Stimulated activated naive B cell treated with anti-CD40 and anti-IgM and Interleukin-4, amounts not matched to agents 10 μg/mL and 1 μg/mL and 100 μg/mL, for 72 hours (primary cell): ENCODE data around the gene ELP4.
A peak's percentile ranks its signal among the peaks of the same experiment; 100 is the strongest.

ENCODE experiments used
- ATAC-seq, 2 donors: fragments of 150-1000 bp; cut with Tn5 transposase; replicated peaks; 2 replicates each; pipeline ENCODE4 v1.10.0; 2021; ENCODE audit warnings: moderate library complexity in 1 of 2
- DNase-seq: peaks from one replicate; pipeline ENCODE4 v3.0.0; 2021
- H3K27ac Mint-ChIP-seq: one replicate; pipeline ENCODE4 v1.8.0; 2022; ENCODE audit warnings: mild to moderate bottlenecking, mixed read lengths
- H3K27me3 Mint-ChIP-seq, 2 donors: one replicate each; pipeline ENCODE4 v1.8.0; 2022; ENCODE audit warnings: mixed read lengths in 2 of 2
- H3K36me3 Mint-ChIP-seq, 2 donors: one replicate each; pipeline ENCODE4 v1.8.0; 2022; ENCODE audit warnings: mixed read lengths in 2 of 2, mild to moderate bottlenecking in 1 of 2
- H3K4me1 Mint-ChIP-seq, 2 donors: one replicate each; pipeline ENCODE4 v1.8.0; 2022; ENCODE audit warnings: mixed read lengths in 2 of 2, mild to moderate bottlenecking in 1 of 2
- H3K4me3 Mint-ChIP-seq, 2 donors: one replicate each; pipeline ENCODE4 v1.8.0; 2022; ENCODE audit warnings: mild to moderate bottlenecking in 2 of 2, mixed read lengths in 2 of 2, moderate library complexity in 1 of 2
- H3K9me3 Mint-ChIP-seq, 2 donors: one replicate each; pipeline ENCODE4 v1.8.0; 2022; ENCODE audit warnings: mixed read lengths in 2 of 2, mild to moderate bottlenecking in 1 of 2

The ELP4 gene

GRCh38 chr11:31809857-31810778 is 300.6 kb downstream of the ELP4 start:
- no peak for DNase-seq
- peaks cover 30 to 62% of the 10 kb centered on the region in 2 donors for H3K4me1 Mint-ChIP-seq
- H3K9me3 Mint-ChIP-seq = peaks cover 0 to 12% of the 10 kb centered on the region in 2 donors
- ATAC-seq = no peak
- peak overlapping the region; percentile 78 to 80 for H3K4me3 Mint-ChIP-seq
- H3K27ac Mint-ChIP-seq = peak overlapping the region; percentile 70
- peaks cover 8 to 11% of the 10 kb centered on the region in 2 donors for H3K36me3 Mint-ChIP-seq
- peaks cover 73 to 85% of the 10 kb centered on the region in 2 donors for H3K27me3 Mint-ChIP-seq

GRCh38 chr11:31810779-31811647 is 301.4 kb downstream of the ELP4 start, which contains the start of gene PAX6:
Gene PAX6 (minus strand): TSS chr11:31811322. CDS start chr11:31806411, 4,911 bp downstream.
- DNase-seq = peak; percentile 53
- H3K36me3 Mint-ChIP-seq = peaks cover 8 to 11% of the 10 kb centered on the region in 2 donors
- peaks cover 75 to 85% of the 10 kb centered on the region in 2 donors for H3K27me3 Mint-ChIP-seq
- ATAC-seq = peak; percentile 76 to 79
- peak within 1 kb of the TSS; percentile 70 for H3K27ac Mint-ChIP-seq
- peak within 1 kb of the TSS; percentile 78 to 80 for H3K4me3 Mint-ChIP-seq
- H3K9me3 Mint-ChIP-seq = peaks cover 0 to 12% of the 10 kb centered on the region in 2 donors
- peaks cover 32 to 71% of the 10 kb centered on the region in 2 donors for H3K4me1 Mint-ChIP-seq

- Mint-ChIP-seq H3K4me3 (peak overlapping the region; percentile 77 to 79), H3K4me1 (peaks cover 39 to 83% of the 10 kb centered on the region in 2 donors), H3K27me3 (peaks cover 70 to 82% of the 10 kb centered on the region in 2 donors), H3K27ac (peak overlapping the region; percentile 84), H3K9me3 (peaks cover 0 to 5% of the 10 kb centered on the region in 2 donors), H3K36me3 (peaks cover 9 to 11% of the 10 kb centered on the region in 2 donors)
- ATAC-seq (no peak), DNase-seq (no peak)
Measured at GRCh38 chr11:31812383-31813381, 303.1 kb downstream of the ELP4 start.

GRCh38 chr11:31813391-31814175 is 304.0 kb downstream of the ELP4 start:
- Mint-ChIP-seq H3K27ac (peak overlapping the region; percentile 37), H3K36me3 (peaks cover 9 to 12% of the 10 kb centered on the region in 2 donors), H3K9me3 (peaks cover 0 to 4% of the 10 kb centered on the region in 2 donors), H3K4me1 (peaks cover 40 to 87% of the 10 kb centered on the region in 2 donors), H3K4me3 (peak overlapping the region; percentile 56 to 79), H3K27me3 (peaks cover 67 to 75% of the 10 kb centered on the region in 2 donors)
- ATAC-seq = no peak
- no peak for DNase-seq

- Mint-ChIP-seq H3K27me3 (peaks cover 65 to 75% of the 10 kb centered on the region in 2 donors), H3K4me3 (peak overlapping the region; percentile 32 to 51), H3K9me3 (peaks cover 0 to 7% of the 10 kb centered on the region in 2 donors), H3K4me1 (peaks cover 40 to 84% of the 10 kb centered on the region in 2 donors), H3K36me3 (peaks cover 9 to 15% of the 10 kb centered on the region in 2 donors), H3K27ac (peak overlapping the region; percentile 60)
- no peak for DNase-seq
- ATAC-seq = no peak
Measured at GRCh38 chr11:31814176-31814868, 304.8 kb downstream of the ELP4 start.

GRCh38 chr11:31815711-31816467 is 306.3 kb downstream of the ELP4 start:
- H3K4me3 Mint-ChIP-seq = peak overlapping the region; percentile 74 to 77
- H3K9me3 Mint-ChIP-seq = peaks cover 0 to 6% of the 10 kb centered on the region in 2 donors
- peaks cover 33 to 71% of the 10 kb centered on the region in 2 donors for H3K4me1 Mint-ChIP-seq
- peaks cover 7 to 10% of the 10 kb centered on the region in 2 donors for H3K36me3 Mint-ChIP-seq
- DNase-seq = no peak
- ATAC-seq = no peak
- peak overlapping the region; percentile 62 for H3K27ac Mint-ChIP-seq
- H3K27me3 Mint-ChIP-seq = peaks cover 64 to 78% of the 10 kb centered on the region in 2 donors

- H3K27me3 Mint-ChIP-seq = peaks cover 64 to 77% of the 10 kb centered on the region in 2 donors
- peak overlapping the region; percentile 62 for H3K27ac Mint-ChIP-seq
- peaks cover 29 to 71% of the 10 kb centered on the region in 2 donors for H3K4me1 Mint-ChIP-seq
- peaks cover 0 to 9% of the 10 kb centered on the region in 2 donors for H3K9me3 Mint-ChIP-seq
- H3K4me3 Mint-ChIP-seq = peak overlapping the region; percentile 74 to 77
- peaks cover 8 to 9% of the 10 kb centered on the region in 2 donors for H3K36me3 Mint-ChIP-seq
- ATAC-seq (no peak), DNase-seq (no peak)
Measured at GRCh38 chr11:31816468-31817053, 307.0 kb downstream of the ELP4 start.

- H3K9me3 Mint-ChIP-seq = peaks cover 0 to 11% of the 10 kb centered on the region in 2 donors
- peaks cover 63 to 77% of the 10 kb centered on the region in 2 donors for H3K27me3 Mint-ChIP-seq
- peak overlapping the region; percentile 73 for H3K27ac Mint-ChIP-seq
- H3K36me3 Mint-ChIP-seq = peaks cover 5 to 6% of the 10 kb centered on the region in 2 donors
- H3K4me3 Mint-ChIP-seq = peak overlapping the region; percentile 60 to 65
- H3K4me1 Mint-ChIP-seq = peaks cover 25 to 66% of the 10 kb centered on the region in 2 donors
- ATAC-seq = no peak
- no peak for DNase-seq
Measured at GRCh38 chr11:31817054-31817620, 307.6 kb downstream of the ELP4 start.

GRCh38 chr11:31817621-31818424 is 308.3 kb downstream of the ELP4 start:
- Mint-ChIP-seq H3K27ac (peak overlapping the region; percentile 73), H3K36me3 (peaks cover 5 to 6% of the 10 kb centered on the region in 2 donors), H3K27me3 (peaks cover 63 to 77% of the 10 kb centered on the region in 2 donors), H3K9me3 (peaks cover 0 to 12% of the 10 kb centered on the region in 2 donors), H3K4me1 (peaks cover 21 to 59% of the 10 kb centered on the region in 2 donors), H3K4me3 (peak overlapping the region in 1 of 2 donors; percentile 60)
- ATAC-seq (no peak), DNase-seq (no peak)

- H3K4me3 Mint-ChIP-seq = peak overlapping the region in 1 of 2 donors; percentile 23
- H3K9me3 Mint-ChIP-seq = peaks cover 0 to 13% of the 10 kb centered on the region in 2 donors
- DNase-seq (no peak), ATAC-seq (no peak)
- H3K36me3 Mint-ChIP-seq = peaks cover 5 to 6% of the 10 kb centered on the region in 2 donors
- H3K4me1 Mint-ChIP-seq = peaks cover 21 to 54% of the 10 kb centered on the region in 2 donors
- peaks cover 66 to 80% of the 10 kb centered on the region in 2 donors for H3K27me3 Mint-ChIP-seq
- peak overlapping the region; percentile 86 for H3K27ac Mint-ChIP-seq
Measured at GRCh38 chr11:31818425-31818755, 308.8 kb downstream of the ELP4 start.
